Spinal cord (tissue), 10 donors: ENCODE measurements around the gene NT5C1A. TPM values are rescaled to one million over a fixed set of nuclear protein-coding genes. Genes with fewer than 3 reads are reported as not detected.

ENCODE experiments used
- DNase-seq, 6 donors: peaks; one replicate each; pipeline versions ENCODE4 v3.0.0 to v3.0.0-alpha.2; 2013 to 2015; ENCODE audit warnings: low spot score in 6 of 6, low read depth in 4 of 6
- H3K27ac ChIP-seq: one replicate; pipeline ENCODE4 v1.5.1; 2013; ENCODE audit warnings: low read depth, low read length, control low read depth
- H3K27me3 ChIP-seq: one replicate; pipeline ENCODE4 v1.6.1; 2013; ENCODE audit warnings: low read length; ENCODE audit not compliant: control insufficient read depth, insufficient read depth
- H3K36me3 ChIP-seq: one replicate; pipeline ENCODE4 v1.6.1; 2013; ENCODE audit warnings: low read length; ENCODE audit not compliant: control insufficient read depth, insufficient read depth
- H3K4me1 ChIP-seq: one replicate; pipeline ENCODE4 v1.6.1; 2013; ENCODE audit warnings: low read length; ENCODE audit not compliant: control insufficient read depth, insufficient read depth
- H3K4me3 ChIP-seq: one replicate; pipeline ENCODE4 v1.5.1; 2013; ENCODE audit warnings: low read depth, low read length, control low read depth
- H3K9me3 ChIP-seq: one replicate; pipeline ENCODE4 v1.6.1; 2013; ENCODE audit warnings: low read length; ENCODE audit not compliant: control insufficient read depth, insufficient read depth
- WGBS: methylation state at CpG from one replicate; pipeline ENCODE4 v1.1.5; 2013; ENCODE audit warnings: missing lambda C conversion rate; ENCODE audit not compliant: insufficient coverage; 5-methylcytosine and 5-hydroxymethylcytosine counted together
- polyA plus RNA-seq, 2 donors: library from polyadenylated mRNA; unstranded; fragments of 120-200 nt; gene quantifications; one replicate each; pipeline ENCODE4 v1.2.1, GENCODE V29; 2013; ENCODE audit not compliant: insufficient read length in 2 of 2
- total RNA-seq, 2 donors: library from RNA; depleted of rRNA in 1 of 2; stranded (reverse); fragments of 120-200 nt in 1 of 2; fragments of >200 nt in 1 of 2; gene quantifications; one replicate each; pipeline versions ENCODE4 v1.2.3 to v1.2.4, GENCODE V29; 2013 to 2014
- donor health status: healthy.

Gene NT5C1A
- total and polyA plus RNA-seq, 4 donors: 1.5 to 5.4 (median 2.8) TPM

DNA sequence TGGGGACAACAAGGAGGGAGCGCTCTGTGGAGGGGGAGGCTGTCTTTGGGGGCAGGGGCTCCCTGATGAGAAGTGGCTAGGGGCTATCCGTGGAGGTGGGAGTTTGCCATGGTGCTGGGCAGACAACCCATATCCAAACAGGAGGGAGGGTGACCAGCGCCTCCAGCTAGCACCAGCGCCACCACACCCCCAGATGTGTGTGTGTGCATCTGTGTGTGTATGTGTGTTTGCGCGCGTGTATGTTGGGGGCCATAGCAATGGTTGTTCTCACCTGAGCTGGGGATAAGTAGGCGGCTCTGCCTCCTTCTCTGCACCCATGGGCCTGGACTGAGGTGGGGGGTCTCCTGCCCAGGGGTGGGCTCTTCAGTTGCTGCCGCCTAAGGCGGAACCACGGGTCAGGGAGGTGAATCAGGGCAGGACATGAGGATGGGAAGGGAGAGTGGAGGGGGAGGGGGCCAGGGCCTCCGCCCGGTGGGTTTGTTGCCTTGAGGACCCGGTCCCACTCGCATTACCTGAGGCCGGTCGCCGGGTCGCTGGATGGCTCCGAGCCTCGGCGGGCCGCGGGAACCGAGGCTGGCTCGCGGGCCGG is 19.0 kb upstream of the NT5C1A start:
- Histone ChIP-seq H3K27ac (no peak overlapping the region), H3K4me1 (peaks cover 35% of the 10 kb centered on the region), H3K27me3 (peaks cover 28% of the 10 kb centered on the region), H3K4me3 (peak overlapping the region; percentile 50), H3K36me3 (no peaks in the 10 kb centered on the region), H3K9me3 (no peaks in the 10 kb centered on the region)
- 11% methylated on average over 24 of the region's 28 CpGs for WGBS
- peak in 1 of 6 donors; percentile 67 for DNase-seq

DNA sequence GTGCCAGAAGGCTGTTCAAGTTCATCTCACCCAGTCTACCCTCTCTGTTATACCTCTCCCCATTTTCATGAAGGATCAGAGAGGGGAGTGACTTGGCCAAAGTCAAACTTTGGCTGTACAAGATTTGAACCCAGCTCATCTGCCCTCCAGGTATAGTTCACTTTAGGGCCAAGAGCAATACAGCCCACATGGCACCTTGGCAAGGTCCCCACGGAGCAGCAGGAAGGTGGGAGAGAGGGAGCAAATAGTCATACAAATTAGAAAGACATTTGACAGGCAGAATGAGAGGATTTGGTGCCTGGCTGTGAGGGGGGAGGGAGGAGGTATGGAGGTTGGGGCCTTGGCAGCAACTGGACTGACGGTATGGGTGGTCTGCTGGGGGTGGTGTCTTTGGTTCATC is 18.3 kb upstream of the NT5C1A start:
- Histone ChIP-seq H3K36me3 (no peaks in the 10 kb centered on the region), H3K4me3 (peak overlapping the region; percentile 50), H3K27ac (no peak overlapping the region), H3K27me3 (peaks cover 28% of the 10 kb centered on the region), H3K9me3 (no peaks in the 10 kb centered on the region), H3K4me1 (peaks cover 35% of the 10 kb centered on the region)
- WGBS: 36% methylated on average over 2 of the region's 2 CpGs
- DNase-seq: no peak

DNA sequence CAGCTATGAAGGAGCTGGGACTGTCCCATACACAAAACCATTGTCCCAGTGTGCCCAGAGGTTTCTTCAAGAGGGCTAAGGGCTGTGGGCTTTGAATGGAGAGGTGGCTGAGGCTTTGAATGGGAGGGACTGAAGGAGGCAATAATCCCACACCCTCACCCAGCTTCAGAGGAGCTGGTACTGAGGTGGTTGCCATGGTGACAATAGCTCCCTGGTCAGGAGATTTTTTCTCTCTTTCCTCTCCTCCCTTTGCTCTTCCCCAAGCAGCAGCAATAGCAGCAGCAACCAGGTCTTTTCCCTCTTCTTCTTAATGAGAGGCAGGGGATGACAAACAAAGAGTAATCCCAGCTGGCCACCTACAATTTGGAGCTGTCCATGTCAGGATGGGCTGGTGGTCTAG is 17.7 kb upstream of the NT5C1A start:
- Histone ChIP-seq H3K9me3 (no peaks in the 10 kb centered on the region), H3K27me3 (peaks cover 34% of the 10 kb centered on the region), H3K27ac (no peak overlapping the region), H3K4me3 (peak overlapping the region; percentile 4), H3K36me3 (no peaks in the 10 kb centered on the region), H3K4me1 (peaks cover 37% of the 10 kb centered on the region)
- peak in 2 of 6 donors; percentile 58 to 95 for DNase-seq

DNA sequence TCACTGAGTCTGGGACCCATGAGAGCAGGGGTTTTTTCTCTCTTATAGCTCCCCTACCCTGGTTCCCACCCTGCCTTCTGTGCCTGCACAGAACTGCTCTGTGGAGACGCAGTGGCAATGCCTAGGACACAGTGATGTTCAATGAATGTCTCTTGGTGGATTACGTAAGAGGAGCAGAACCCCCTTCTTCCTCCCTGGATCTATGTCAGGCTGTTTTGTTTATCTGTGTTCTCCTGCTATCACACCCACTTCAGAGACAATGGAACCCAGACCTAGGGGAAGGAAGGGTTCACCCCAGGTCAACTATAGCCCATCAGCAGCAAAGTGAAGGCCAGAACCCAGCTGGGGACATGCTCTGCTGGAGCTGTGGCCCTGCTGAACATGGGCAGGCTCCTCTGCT is 17.3 kb upstream of the NT5C1A start:
- no peak overlapping the region for H3K4me3 ChIP-seq
- WGBS: no CpG with 5 or more reads among the region's 2 CpGs

DNA sequence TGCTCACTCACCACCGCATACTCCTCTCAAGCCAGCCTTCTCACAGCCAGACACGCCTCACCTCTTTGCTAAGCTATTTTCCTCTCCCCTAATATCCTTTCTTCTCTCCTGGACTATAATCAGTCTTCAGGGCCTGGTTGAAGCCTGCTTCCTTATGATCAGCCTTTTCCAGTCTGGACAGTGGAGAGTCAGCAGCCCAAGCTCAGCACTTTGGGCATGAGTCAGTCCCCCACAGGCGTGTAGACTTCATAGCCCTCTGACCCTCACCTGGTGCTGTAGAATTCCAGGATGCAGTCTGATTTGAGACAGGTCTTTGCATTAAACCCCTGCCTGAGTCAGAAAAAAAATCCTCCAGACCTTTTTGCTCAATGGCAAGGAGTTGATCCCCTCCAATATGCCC is 16.8 kb upstream of the NT5C1A start:
- peaks cover 38% of the 10 kb centered on the region for H3K4me1 ChIP-seq
- WGBS: 63% methylated on average over 3 of the region's 3 CpGs
- H3K4me3 ChIP-seq: no peak overlapping the region
- peaks cover 40% of the 10 kb centered on the region for H3K27me3 ChIP-seq
- H3K9me3 ChIP-seq: no peaks in the 10 kb centered on the region
- peaks cover 4% of the 10 kb centered on the region for H3K36me3 ChIP-seq
- no peak overlapping the region for H3K27ac ChIP-seq
- peak in 1 of 6 donors; percentile 37 for DNase-seq

More for the DNA sequence above, 17.3 kb upstream of the NT5C1A start:
- H3K9me3 ChIP-seq: no peaks in the 10 kb centered on the region
- peaks cover 1% of the 10 kb centered on the region for H3K36me3 ChIP-seq
- peaks cover 38% of the 10 kb centered on the region for H3K4me1 ChIP-seq
- peak in 1 of 6 donors; percentile 28 for DNase-seq
- peaks cover 36% of the 10 kb centered on the region for H3K27me3 ChIP-seq
- no peak overlapping the region for H3K27ac ChIP-seq

DNA sequence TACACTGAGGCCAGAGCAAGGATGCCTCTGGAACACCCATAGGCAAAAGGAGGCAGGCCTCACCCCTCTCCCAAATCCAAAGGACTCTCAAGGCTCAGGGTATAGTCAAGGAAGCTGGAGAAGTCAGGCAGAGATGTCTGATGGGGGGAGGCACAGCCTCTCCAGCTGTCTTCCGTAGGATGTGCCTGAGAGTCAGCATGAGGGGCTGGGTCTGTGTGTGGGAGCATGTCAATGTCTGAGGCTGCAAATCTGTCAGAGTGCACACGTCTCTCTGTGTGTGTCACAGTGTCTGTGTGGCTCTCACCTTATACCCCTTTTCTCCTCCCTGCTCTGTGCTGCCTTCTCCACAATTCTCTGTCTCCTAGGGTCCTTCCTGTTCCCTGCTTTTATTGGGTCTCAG is 15.3 kb upstream of the NT5C1A start:
- H3K27ac ChIP-seq: no peak overlapping the region

GRCh38 chr1:39685071-39685470 is 13.2 kb upstream of the NT5C1A start:
- Histone ChIP-seq H3K27ac (no peak overlapping the region), H3K9me3 (no peaks in the 10 kb centered on the region), H3K36me3 (peaks cover 22% of the 10 kb centered on the region), H3K4me1 (peaks cover 11% of the 10 kb centered on the region), H3K27me3 (peaks cover 19% of the 10 kb centered on the region), H3K4me3 (no peak overlapping the region)
- peak in 1 of 6 donors; percentile 67 for DNase-seq
- 100% methylated on average over 1 of the region's 3 CpGs for whole genome bisulfite sequencing

More for the DNA sequence above, 15.3 kb upstream of the NT5C1A start:
- Histone ChIP-seq H3K9me3 (no peaks in the 10 kb centered on the region), H3K27me3 (peaks cover 36% of the 10 kb centered on the region), H3K4me1 (peaks cover 33% of the 10 kb centered on the region), H3K36me3 (peaks cover 18% of the 10 kb centered on the region), H3K4me3 (no peak overlapping the region)
- no peak for DNase-seq
- 28% methylated on average over 2 of the region's 2 CpGs for WGBS

- no peaks in the 10 kb centered on the region for H3K9me3 ChIP-seq
- peaks cover 19% of the 10 kb centered on the region for H3K27me3 ChIP-seq
- peaks cover 6% of the 10 kb centered on the region for H3K4me1 ChIP-seq
- WGBS: 68% methylated on average over 11 of the region's 13 CpGs
- H3K4me3 ChIP-seq: no peak overlapping the region
- H3K36me3 ChIP-seq: peaks cover 26% of the 10 kb centered on the region
- H3K27ac ChIP-seq: no peak overlapping the region
- no peak for DNase-seq
Observed at GRCh38 chr1:39684313-39684664, 12.4 kb upstream of the NT5C1A start.

- H3K4me3 ChIP-seq: no peak overlapping the region
- H3K9me3 ChIP-seq: no peaks in the 10 kb centered on the region
- WGBS: 28% methylated on average over 44 of the region's 62 CpGs
- H3K36me3 ChIP-seq: peaks cover 26% of the 10 kb centered on the region
- DNase-seq: no peak
- H3K27me3 ChIP-seq: peaks cover 19% of the 10 kb centered on the region
- peaks cover 3% of the 10 kb centered on the region for H3K4me1 ChIP-seq
- H3K27ac ChIP-seq: no peak overlapping the region
Observed at GRCh38 chr1:39683591-39684312, 11.8 kb upstream of the NT5C1A start.

GRCh38 chr1:39681999-39682398 is 10.1 kb upstream of the NT5C1A start:
- WGBS: no CpG with 5 or more reads among the region's 1 CpG
- Histone ChIP-seq H3K9me3 (no peaks in the 10 kb centered on the region), H3K27ac (no peak overlapping the region), H3K4me1 (peaks cover 3% of the 10 kb centered on the region), H3K27me3 (peaks cover 19% of the 10 kb centered on the region), H3K36me3 (peaks cover 26% of the 10 kb centered on the region), H3K4me3 (no peak overlapping the region)
- DNase-seq: no peak
